DOHH2 (cell line): Measurements from ENCODE around the gene TMEM255A.

Experiments used
- H3F3A ChIP-seq: fragments of 200-600 bp; sonication (generic), shearing (Covaris generic); 2 replicates; pipeline ENCODE4 v1.6.0; 2016; ENCODE audit warnings: antibody characterized with exemption, mild to moderate bottlenecking; ENCODE audit not compliant: control insufficient read depth, insufficient read depth
- H3K27ac ChIP-seq: fragments of 200-600 bp; sonication (generic); 2 replicates; pipeline ENCODE4 v1.5.1; 2014; ENCODE audit warnings: low read depth, mild to moderate bottlenecking, low read length, moderate library complexity
- H3K27me3 ChIP-seq: fragments of 200-600 bp; sonication (generic); 2 replicates; pipeline ENCODE4 v1.6.1; 2014; ENCODE audit warnings: mild to moderate bottlenecking, low read length, mixed read lengths; ENCODE audit not compliant: control insufficient read depth
- H3K36me3 ChIP-seq: fragments of 200-600 bp; sonication (generic); 2 replicates; pipeline ENCODE4 v1.6.1; 2014; ENCODE audit warnings: mild to moderate bottlenecking, low read length, moderate library complexity, mixed read lengths; ENCODE audit not compliant: control insufficient read depth
- H3K4me1 ChIP-seq: fragments of 200-600 bp; sonication (generic); 2 replicates; pipeline ENCODE4 v1.6.1; 2014; ENCODE audit warnings: mild to moderate bottlenecking, low read length, mixed read lengths; ENCODE audit not compliant: control insufficient read depth
- H3K4me2 ChIP-seq: fragments of 200-600 bp; sonication (generic); 2 replicates; pipeline ENCODE4 v1.6.0; 2014; ENCODE audit warnings: mild to moderate bottlenecking, low read length, moderate library complexity
- H3K4me3 ChIP-seq: fragments of 200-600 bp; sonication (generic); 2 replicates; pipeline ENCODE4 v1.5.1; 2014; ENCODE audit warnings: mild to moderate bottlenecking, low read length, mixed read lengths
- H3K79me2 ChIP-seq: fragments of 200-600 bp; sonication (generic); 2 replicates; pipeline ENCODE4 v1.6.1; 2014; ENCODE audit warnings: mild to moderate bottlenecking, low read length, mixed read lengths; ENCODE audit not compliant: control insufficient read depth
- H3K9me2 ChIP-seq: fragments of 200-600 bp; sonication (generic); replicated peaks from 2 replicates; pipeline ENCODE4 v1.6.1; 2014; ENCODE audit warnings: mild to moderate bottlenecking, low read length, mixed read lengths; ENCODE audit not compliant: control insufficient read depth
- H3K9me3 ChIP-seq: fragments of 200-600 bp; sonication (generic); 2 replicates; pipeline ENCODE4 v1.6.1; 2014; ENCODE audit warnings: antibody characterized with exemption, low read length, mixed read lengths; ENCODE audit not compliant: control insufficient read depth, insufficient read depth
- H4K20me1 ChIP-seq: fragments of 200-600 bp; sonication (generic); 2 replicates; pipeline ENCODE4 v1.6.0; 2014; ENCODE audit warnings: low read depth, mild to moderate bottlenecking, antibody characterized with exemption, low read length, moderate library complexity; ENCODE audit not compliant: control insufficient read depth, insufficient read depth
- EZH2phosphoT487 ChIP-seq: fragments of 200-600 bp; sonication (generic); IDR thresholded peaks from 2 replicates; pipeline ENCODE4 v1.6.1; 2017; ENCODE audit warnings: borderline replicate concordance, mild to moderate bottlenecking, antibody characterized with exemption, low read length, moderate library complexity, mixed read lengths
- TF ChIP-seq, protein P1 (sequence below): fragments of 200-600 bp; sonication (generic); IDR thresholded peaks from one replicate; pipeline ENCODE4 v1.5.1; 2014; ENCODE audit warnings: antibody characterized with exemption, mild to moderate bottlenecking, low read depth, low read length; ENCODE audit not compliant: poor library complexity, severe bottlenecking

Gene TMEM255A

DNA sequence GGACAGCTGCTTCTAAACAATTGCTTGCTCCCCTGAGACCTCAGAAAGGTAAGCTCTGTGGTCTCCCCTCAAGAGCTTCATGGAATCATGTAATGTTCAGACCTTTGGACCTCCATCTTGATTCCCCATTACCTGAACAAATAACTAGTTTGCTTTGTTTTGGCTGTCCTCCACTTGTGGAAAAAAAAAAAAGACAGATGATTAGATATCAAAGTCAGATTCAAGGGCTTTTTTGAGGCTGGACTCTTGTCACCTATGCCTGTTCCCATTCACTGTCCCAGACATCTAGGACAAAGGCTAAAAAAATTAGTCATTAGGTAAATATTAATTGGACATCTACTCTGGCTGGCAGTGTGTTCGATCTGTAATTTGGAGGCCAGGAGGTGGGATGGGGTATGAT, 13.3 kb downstream of the TMEM255A start:
- no peak overlapping the region for H3K27ac ChIP-seq
- no peak overlapping the region for H3K4me2 ChIP-seq
- H3K9me2 ChIP-seq: no peaks in the 10 kb centered on the region
- H3K27me3 ChIP-seq: no peaks in the 10 kb centered on the region
- TF ChIP-seq, protein P1, sequence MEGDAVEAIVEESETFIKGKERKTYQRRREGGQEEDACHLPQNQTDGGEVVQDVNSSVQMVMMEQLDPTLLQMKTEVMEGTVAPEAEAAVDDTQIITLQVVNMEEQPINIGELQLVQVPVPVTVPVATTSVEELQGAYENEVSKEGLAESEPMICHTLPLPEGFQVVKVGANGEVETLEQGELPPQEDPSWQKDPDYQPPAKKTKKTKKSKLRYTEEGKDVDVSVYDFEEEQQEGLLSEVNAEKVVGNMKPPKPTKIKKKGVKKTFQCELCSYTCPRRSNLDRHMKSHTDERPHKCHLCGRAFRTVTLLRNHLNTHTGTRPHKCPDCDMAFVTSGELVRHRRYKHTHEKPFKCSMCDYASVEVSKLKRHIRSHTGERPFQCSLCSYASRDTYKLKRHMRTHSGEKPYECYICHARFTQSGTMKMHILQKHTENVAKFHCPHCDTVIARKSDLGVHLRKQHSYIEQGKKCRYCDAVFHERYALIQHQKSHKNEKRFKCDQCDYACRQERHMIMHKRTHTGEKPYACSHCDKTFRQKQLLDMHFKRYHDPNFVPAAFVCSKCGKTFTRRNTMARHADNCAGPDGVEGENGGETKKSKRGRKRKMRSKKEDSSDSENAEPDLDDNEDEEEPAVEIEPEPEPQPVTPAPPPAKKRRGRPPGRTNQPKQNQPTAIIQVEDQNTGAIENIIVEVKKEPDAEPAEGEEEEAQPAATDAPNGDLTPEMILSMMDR: no peak
- TF ChIP-seq EZH2phosphoT487: no peak
- no peaks in the 10 kb centered on the region for H4K20me1 ChIP-seq
- H3K9me3 ChIP-seq: no peaks in the 10 kb centered on the region
- H3K79me2 ChIP-seq: no peaks in the 10 kb centered on the region
- no peaks in the 10 kb centered on the region for H3K36me3 ChIP-seq
- no peaks in the 10 kb centered on the region for H3F3A ChIP-seq
- H3K4me3 ChIP-seq: no peak overlapping the region
- peaks cover 23% of the 10 kb centered on the region for H3K4me1 ChIP-seq

DNA sequence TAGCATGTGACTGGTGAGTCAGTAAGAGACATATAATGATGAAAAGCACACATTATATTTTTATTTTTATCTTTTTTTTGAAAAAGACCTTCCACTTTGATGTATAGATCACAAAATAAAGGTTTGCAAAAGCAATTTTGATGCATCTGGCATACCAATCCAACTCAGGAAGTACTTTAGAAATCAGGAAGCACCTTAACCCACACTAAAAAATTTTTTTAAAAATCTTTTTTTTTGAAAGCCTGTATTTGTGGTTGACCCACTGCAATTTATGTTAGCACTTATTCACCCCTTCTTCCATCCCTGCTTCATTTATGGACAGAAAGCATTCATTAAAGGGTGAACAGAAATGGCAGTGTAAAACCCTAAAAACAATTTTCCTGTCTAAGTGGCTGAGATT, 16.6 kb downstream of the TMEM255A start:
- H3K9me3 ChIP-seq: no peaks in the 10 kb centered on the region
- no peaks in the 10 kb centered on the region for H3K27me3 ChIP-seq
- H3K9me2 ChIP-seq: no peaks in the 10 kb centered on the region
- no peak for TF ChIP-seq EZH2phosphoT487
- TF ChIP-seq, protein P1: no peak
- no peaks in the 10 kb centered on the region for H3K4me1 ChIP-seq
- H3K79me2 ChIP-seq: no peaks in the 10 kb centered on the region
- H3K27ac ChIP-seq: no peak overlapping the region
- no peaks in the 10 kb centered on the region for H4K20me1 ChIP-seq
- H3K4me3 ChIP-seq: no peak overlapping the region
- H3F3A ChIP-seq: no peaks in the 10 kb centered on the region
- no peaks in the 10 kb centered on the region for H3K36me3 ChIP-seq
- no peak overlapping the region for H3K4me2 ChIP-seq

DNA sequence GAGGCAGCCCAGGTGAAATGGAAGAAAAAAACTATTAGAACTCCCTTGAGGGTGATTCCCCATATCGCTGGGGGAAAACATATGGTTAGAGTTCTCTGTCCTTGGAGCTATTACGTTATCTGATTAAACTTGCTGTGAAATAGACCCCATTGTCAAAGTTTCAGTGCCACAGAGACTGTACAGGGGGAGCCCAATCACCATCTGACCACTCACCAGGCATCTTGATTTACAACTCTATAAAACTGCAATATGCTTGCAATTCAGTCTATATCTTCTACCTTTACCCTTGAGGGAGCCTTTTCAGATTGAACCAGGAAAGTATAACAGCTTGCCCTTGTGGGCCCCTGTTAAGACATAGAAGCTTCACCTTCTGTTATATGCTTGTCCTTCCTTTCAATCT, 18.2 kb downstream of the TMEM255A start:
- TF ChIP-seq, protein P1: no peak
- no peak for TF ChIP-seq EZH2phosphoT487
- no peaks in the 10 kb centered on the region for H3K79me2 ChIP-seq
- H3F3A ChIP-seq: no peaks in the 10 kb centered on the region
- H3K9me3 ChIP-seq: no peaks in the 10 kb centered on the region
- no peaks in the 10 kb centered on the region for H3K27me3 ChIP-seq
- H3K27ac ChIP-seq: no peak overlapping the region
- no peaks in the 10 kb centered on the region; the same call in 1 of the 2 replicates for H3K4me1 ChIP-seq
- H3K36me3 ChIP-seq: no peaks in the 10 kb centered on the region
- no peaks in the 10 kb centered on the region for H4K20me1 ChIP-seq
- H3K4me2 ChIP-seq: no peak overlapping the region
- H3K4me3 ChIP-seq: no peak overlapping the region
- H3K9me2 ChIP-seq: no peaks in the 10 kb centered on the region

DNA sequence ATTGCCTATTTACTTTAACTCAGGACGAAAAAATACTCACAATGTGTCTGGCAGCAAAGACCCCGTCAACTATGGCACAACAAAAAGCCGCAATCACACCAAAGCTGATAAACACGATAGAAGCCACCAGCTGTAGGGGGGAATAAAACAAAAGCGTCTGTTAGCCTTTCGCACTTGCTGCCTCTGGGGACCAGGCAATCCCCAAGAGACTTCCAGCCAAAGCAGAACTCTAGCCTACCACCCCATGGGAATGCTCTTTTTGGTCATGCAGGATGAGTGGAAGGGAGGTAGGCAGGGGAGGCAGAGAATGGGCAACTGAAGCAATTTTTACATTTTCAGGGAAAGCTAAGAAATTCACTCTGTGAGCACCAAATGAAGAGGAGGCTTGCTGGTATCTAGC, 20.1 kb downstream of the TMEM255A start:
- H3K4me3 ChIP-seq: no peak overlapping the region
- no peaks in the 10 kb centered on the region for H4K20me1 ChIP-seq
- H3K27me3 ChIP-seq: no peaks in the 10 kb centered on the region
- no peak overlapping the region for H3K27ac ChIP-seq
- H3K36me3 ChIP-seq: no peaks in the 10 kb centered on the region
- H3K4me2 ChIP-seq: no peak overlapping the region
- TF ChIP-seq, protein P1: no peak
- no peak for TF ChIP-seq EZH2phosphoT487
- H3K4me1 ChIP-seq: peaks cover 7% of the 10 kb centered on the region
- no peaks in the 10 kb centered on the region for H3K79me2 ChIP-seq
- no peaks in the 10 kb centered on the region for H3K9me3 ChIP-seq
- no peaks in the 10 kb centered on the region for H3K9me2 ChIP-seq
- H3F3A ChIP-seq: no peaks in the 10 kb centered on the region
